Heart left ventricle (tissue), 16 donors: Measurements from ENCODE around the gene PLEKHD1. TPM values are rescaled to one million over a fixed set of nuclear protein-coding genes. Genes with fewer than 3 reads are reported as not detected.

Experiments used
- ATAC-seq, 4 donors: fragments of 200-7000 bp; cut with Tn5 transposase; one replicate each; pipeline ENCODE4 v1.9.1; 2020 to 2022; ENCODE audit warnings: moderate library complexity in 4 of 4, mild to moderate bottlenecking in 3 of 4, moderate number of reproducible peaks in 1 of 4
- DNase-seq, 5 donors: peaks; one replicate each; pipeline ENCODE4 v3.0.0-alpha.2; 2020
- H3K27ac ChIP-seq, 12 donors: fragments of 200-600 bp; sonication (generic) in 4 of 12; one replicate each; pipeline versions ENCODE4 v1.5.0 to v1.8.0; 2016 to 2022; ENCODE audit warnings: mild to moderate bottlenecking in 2 of 12
- H3K27me3 ChIP-seq, 9 donors: fragments of 200-600 bp; sonication (generic) in 2 of 9; one replicate each; pipeline versions ENCODE4 v1.5.1 to v1.8.0; 2016 to 2022; ENCODE audit warnings: mild to moderate bottlenecking in 3 of 9
- H3K36me3 ChIP-seq, 9 donors: fragments of 200-600 bp; sonication (generic) in 2 of 9; one replicate each; pipeline versions ENCODE4 v1.5.0 to v1.8.0; 2018 to 2022; ENCODE audit warnings: mild to moderate bottlenecking in 2 of 9
- H3K4me1 ChIP-seq, 12 donors: fragments of 200-600 bp; sonication (generic) in 4 of 12; one replicate each; pipeline versions ENCODE4 v1.5.0 to v1.8.0; 2016 to 2022; ENCODE audit warnings: mild to moderate bottlenecking in 3 of 12
- H3K4me3 ChIP-seq, 12 donors: fragments of 200-600 bp; sonication (generic) in 4 of 12; one replicate each; pipeline versions ENCODE4 v1.5.0 to v1.8.0; 2017 to 2022; ENCODE audit warnings: mild to moderate bottlenecking in 9 of 12, moderate library complexity in 4 of 12
- H3K9me3 ChIP-seq, 12 donors: fragments of 200-600 bp; sonication (generic) in 4 of 12; one replicate each; pipeline versions ENCODE4 v1.5.0 to v1.8.0; 2016 to 2022; ENCODE audit warnings: mild to moderate bottlenecking in 1 of 12
- POLR2A ChIP-seq, 2 donors: fragments of 450-650 bp; IDR thresholded peaks; one replicate each; pipeline ENCODE4 v1.6.1; 2017; ENCODE audit warnings: antibody characterized with exemption in 2 of 2, mild to moderate bottlenecking in 2 of 2, moderate library complexity in 2 of 2
- WGBS, 4 donors: extraction: QIAGEN DNeasy Blood & Tissue Kit in 2 of 4; methylation state at CpG; one replicate each; pipeline versions ENCODE4 v1.1.5 to v1.1.7; 2013 to 2018; 5-methylcytosine and 5-hydroxymethylcytosine counted together
- intact Hi-C, 10 donors: fragments of 100-400 bp; cut with DNase I; formaldehyde crosslinking; loops; one replicate each; pipeline versions ENCODE4 v1.11.1 to v1.14.2; 2022
- polyA plus RNA-seq, 2 donors: library from polyadenylated mRNA; stranded (reverse); fragments of 200-250 nt; gene quantifications; one replicate each; pipeline ENCODE4 v1.2.3, GENCODE V29; 2013
- total RNA-seq, 9 donors: library from RNA; depleted of rRNA in 2 of 9; stranded (reverse); fragments of >200 nt in 2 of 9; fragmentation: NEBNext Ultra II Directional in 3 of 9; extraction: Animal tissue kit (Norgen Biotek cat#: 25700) in 3 of 9; gene quantifications; one replicate each; pipeline versions ENCODE4 v1.1.0 to v1.2.4, GENCODE V29; 2016 to 2023
- TF ChIP-seq, protein P1 (sequence below), 12 donors: fragments of 200-600 bp; sonication (generic) in 4 of 12; IDR thresholded peaks; one replicate each; pipeline versions ENCODE4 v1.5.0 to v1.8.0; 2018 to 2022; ENCODE audit warnings: antibody characterized with exemption in 12 of 12, mild to moderate bottlenecking in 5 of 12
- donor health status: ischemic (EF 13 %, LVEDD 7.1; RV severe dilation, severe dysfunction).
- donor health status: healthy with polysubstance abuse.
- donor health status: DM: no; HTN: yes; CAD: no.
- donor health status: DM: no; HTN: no; CAD: no.
- donor health status: ischemic (EF 25% LVEDD 6.9; RV normal size, moderate dysfunction).
- donor health status: ischemic (EF 25% LVEDD 5.7; RV mildly dilated, moderate dysfunction).
- donor health status: healthy.
- donor health status: DM: yes; HTN: yes; CAD: no.
- donor health status: ischemic (EF 35%, LVEDD 5.7; RV mildly dilated, moderate dysfunction).
- donor health status: nonischemic (EF 11% LVEDD 7.7; RV severe dilation, severe dysfunction).
- donor health status: DM: yes; HTN: yes; CAD: no.
- donor health status: PGD.
- donor health status: ischemic (EF 29% LVEDD 5.4; RV normal size, mild dysfunction).
- donor health status: nonischemic (EF 23%, LVEDD 6.1; RV moderate dilation, normal function).

The PLEKHD1 gene
- total and polyA plus RNA-seq, 11 donors = 0.04 to 0.45 (median 0.12) TPM; not detected in 4

DNA sequence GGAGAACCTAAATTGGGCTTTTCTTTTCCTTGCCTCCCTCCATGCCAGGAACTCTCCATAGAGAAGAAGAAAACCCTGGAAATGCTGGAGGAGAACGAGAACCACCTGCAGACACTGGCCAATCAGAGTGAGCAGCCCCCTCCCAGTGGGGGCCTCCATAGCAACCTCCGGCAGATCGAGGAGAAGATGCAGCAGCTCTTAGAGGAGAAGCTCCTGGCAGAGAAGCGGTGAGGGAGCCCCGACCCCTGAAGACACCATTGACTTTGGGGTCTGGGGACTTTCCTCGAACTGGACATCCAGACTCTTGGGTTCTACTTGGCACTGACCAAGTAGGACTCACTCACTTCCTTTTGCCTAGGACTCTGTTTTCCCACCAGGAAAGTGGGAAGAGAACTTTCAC lies 41.4 kb downstream of the PLEKHD1 start:
- H3K27me3 ChIP-seq = peaks cover 0 to 5% (median 0%) of the 10 kb centered on the region in 9 donors
- intact Hi-C loops = no loop called here
- no peaks in the 10 kb centered on the region for H3K9me3 ChIP-seq
- H3K36me3 ChIP-seq = no peaks in the 10 kb centered on the region
- TF ChIP-seq, protein P1, sequence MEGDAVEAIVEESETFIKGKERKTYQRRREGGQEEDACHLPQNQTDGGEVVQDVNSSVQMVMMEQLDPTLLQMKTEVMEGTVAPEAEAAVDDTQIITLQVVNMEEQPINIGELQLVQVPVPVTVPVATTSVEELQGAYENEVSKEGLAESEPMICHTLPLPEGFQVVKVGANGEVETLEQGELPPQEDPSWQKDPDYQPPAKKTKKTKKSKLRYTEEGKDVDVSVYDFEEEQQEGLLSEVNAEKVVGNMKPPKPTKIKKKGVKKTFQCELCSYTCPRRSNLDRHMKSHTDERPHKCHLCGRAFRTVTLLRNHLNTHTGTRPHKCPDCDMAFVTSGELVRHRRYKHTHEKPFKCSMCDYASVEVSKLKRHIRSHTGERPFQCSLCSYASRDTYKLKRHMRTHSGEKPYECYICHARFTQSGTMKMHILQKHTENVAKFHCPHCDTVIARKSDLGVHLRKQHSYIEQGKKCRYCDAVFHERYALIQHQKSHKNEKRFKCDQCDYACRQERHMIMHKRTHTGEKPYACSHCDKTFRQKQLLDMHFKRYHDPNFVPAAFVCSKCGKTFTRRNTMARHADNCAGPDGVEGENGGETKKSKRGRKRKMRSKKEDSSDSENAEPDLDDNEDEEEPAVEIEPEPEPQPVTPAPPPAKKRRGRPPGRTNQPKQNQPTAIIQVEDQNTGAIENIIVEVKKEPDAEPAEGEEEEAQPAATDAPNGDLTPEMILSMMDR (IDR thresholded peaks at IDR 0.05) = no peak
- no peak for TF ChIP-seq POLR2A (IDR thresholded peaks at IDR 0.05)
- DNase-seq (no peak), ATAC-seq (no peak)
- no peak overlapping the region for H3K4me3 ChIP-seq
- H3K27ac ChIP-seq = no peak overlapping the region
- no peaks in the 10 kb centered on the region for H3K4me1 ChIP-seq
- WGBS, 4 donors = 69 to 79% (median 76%) methylated on average over 6 of the region's 6 CpGs

DNA sequence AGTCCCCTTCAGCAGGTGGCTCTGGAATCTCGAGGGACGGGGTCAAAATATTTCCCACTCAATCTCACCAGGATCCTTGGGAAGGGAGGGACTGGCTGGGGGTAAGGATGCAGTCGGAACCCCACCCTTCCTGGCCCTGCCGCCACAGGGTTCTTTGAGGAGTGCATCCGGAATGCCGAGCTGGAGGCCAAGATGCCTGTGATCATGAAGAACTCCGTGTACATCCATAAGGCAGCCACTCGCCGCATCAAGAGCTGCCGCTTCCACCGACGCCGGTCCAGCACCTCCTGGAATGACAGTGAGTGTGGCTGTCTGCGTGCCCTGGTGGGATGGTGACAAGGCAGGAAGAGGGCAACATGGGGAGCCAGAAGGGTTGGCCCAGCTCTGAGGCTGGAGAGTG lies 43.1 kb downstream of the PLEKHD1 start:
- ATAC-seq = no peak

DNA sequence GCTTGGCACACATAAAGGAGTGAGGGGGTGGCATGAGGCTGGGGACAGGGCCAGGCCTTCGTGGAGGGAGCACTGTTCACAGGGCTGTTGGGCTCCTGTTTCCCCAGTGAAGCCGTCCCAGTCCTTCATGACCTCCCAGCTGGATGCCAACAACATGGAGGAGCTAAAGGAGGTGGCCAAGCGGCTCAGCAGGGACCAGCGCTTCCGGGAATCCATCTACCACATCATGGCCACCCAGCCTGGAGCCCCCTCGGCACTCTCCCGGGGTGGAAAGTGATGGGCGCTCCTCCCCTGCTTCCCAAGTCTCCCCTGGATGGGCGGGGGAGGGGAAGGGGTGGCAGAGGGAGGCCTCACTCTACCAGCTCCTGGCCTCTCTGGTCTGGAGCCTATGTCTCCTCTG lies 43.6 kb downstream of the PLEKHD1 start:
- peaks cover 0 to 1% (median 0%) of the 10 kb centered on the region in 9 donors for H3K27me3 ChIP-seq
- ATAC-seq (no peak), DNase-seq (no peak)
- TF ChIP-seq POLR2A (IDR thresholded peaks at IDR 0.05) = no peak
- TF ChIP-seq, protein P1 (IDR thresholded peaks at IDR 0.05) = no peak
- WGBS, 4 donors = 78 to 91% (median 86%) methylated on average over 3 to 9 of the region's 9 CpGs
- intact Hi-C loops = no loop called here
- H3K4me3 ChIP-seq = no peak overlapping the region
- H3K27ac ChIP-seq = no peak overlapping the region
- no peaks in the 10 kb centered on the region for H3K36me3 ChIP-seq
- no peaks in the 10 kb centered on the region for H3K9me3 ChIP-seq
- no peaks in the 10 kb centered on the region for H3K4me1 ChIP-seq

More for the DNA sequence above, 43.1 kb downstream of the PLEKHD1 start:
- H3K36me3 ChIP-seq = no peaks in the 10 kb centered on the region
- TF ChIP-seq POLR2A (IDR thresholded peaks at IDR 0.05) = no peak
- TF ChIP-seq, protein P1 (IDR thresholded peaks at IDR 0.05) = no peak
- 77 to 84% (median 80%) methylated on average over 7 to 14 of the region's 14 CpGs for WGBS, 4 donors
- no peak overlapping the region for H3K27ac ChIP-seq
- no peaks in the 10 kb centered on the region for H3K4me1 ChIP-seq
- no peak overlapping the region for H3K4me3 ChIP-seq
- intact Hi-C loops = no loop called here
- H3K27me3 ChIP-seq = no peaks in the 10 kb centered on the region
- H3K9me3 ChIP-seq = no peaks in the 10 kb centered on the region
- no peak for DNase-seq

DNA sequence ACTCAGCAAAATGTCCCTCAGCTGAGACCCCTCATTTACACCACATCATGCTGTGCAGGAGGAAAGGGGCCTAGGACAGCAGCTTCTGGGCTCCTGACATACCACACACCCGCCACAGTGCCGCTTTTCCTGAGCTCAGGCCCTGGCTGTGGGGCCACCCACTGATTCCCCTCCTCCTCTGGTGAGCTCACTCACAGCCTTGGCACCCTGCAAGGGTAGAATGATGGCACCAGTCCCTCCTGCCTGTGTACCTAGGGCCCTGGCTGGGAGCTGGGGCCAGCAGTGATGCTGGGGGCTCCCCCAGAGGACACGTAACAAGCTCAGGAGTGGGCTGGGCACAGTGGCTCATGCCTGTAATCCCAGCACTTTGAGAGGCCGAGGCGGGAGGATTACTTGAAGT lies 44.4 kb downstream of the PLEKHD1 start:
- no peaks in the 10 kb centered on the region for H3K9me3 ChIP-seq
- no peaks in the 10 kb centered on the region for H3K4me1 ChIP-seq
- H3K4me3 ChIP-seq = no peak overlapping the region
- ATAC-seq = no peak
- no peak overlapping the region for H3K27ac ChIP-seq
- WGBS, 4 donors = 92 to 95% (median 93%) methylated on average over 5 of the region's 5 CpGs
- no peak for DNase-seq
- no peaks in the 10 kb centered on the region for H3K36me3 ChIP-seq
- peaks cover 0 to 7% (median 0%) of the 10 kb centered on the region in 9 donors for H3K27me3 ChIP-seq
- intact Hi-C loops = no loop called here
- TF ChIP-seq, protein P1 (IDR thresholded peaks at IDR 0.05) = no peak
- no peak for TF ChIP-seq POLR2A (IDR thresholded peaks at IDR 0.05)
